CD14-positive monocyte (primary cell): Measurements from ENCODE around the gene INSIG2. TPM values are rescaled to one million over a fixed set of nuclear protein-coding genes. Genes with fewer than 3 reads are reported as not detected.

Experiments used
- DNase-seq, 3 donors: peaks; one replicate each; pipeline ENCODE4 v3.0.0-alpha.2; 2011 to 2022
- H2AFZ ChIP-seq: 2 replicates; pipeline ENCODE4 v1.6.0; 2012; ENCODE audit warnings: mild to moderate bottlenecking, low read depth, low read length, inconsistent platforms; ENCODE audit not compliant: insufficient read depth, poor library complexity, severe bottlenecking
- H3K27ac ChIP-seq, 2 donors: 1 replicate in 1 of 2; 2 replicates in 1 of 2; pipeline ENCODE4 v1.5.1; 2012 to 2013; ENCODE audit warnings: low read length in 2 of 2, control low read depth in 1 of 2, inconsistent platforms in 1 of 2, low read depth in 1 of 2, mild to moderate bottlenecking in 1 of 2
- H3K27me3 ChIP-seq, 2 donors: one replicate each; pipeline versions ENCODE4 v1.6.0 to v1.6.1; 2011 to 2013; ENCODE audit warnings: low read length in 2 of 2; ENCODE audit not compliant: control insufficient read depth in 2 of 2, insufficient read depth in 2 of 2
- H3K36me3 ChIP-seq, 2 donors: replicated peaks in 1 of 2; 1 replicate in 1 of 2; 2 replicates in 1 of 2; pipeline versions ENCODE4 v1.5.1 to v1.6.1; 2012 to 2013; ENCODE audit warnings: low read length in 2 of 2, control low read depth in 1 of 2, inconsistent platforms in 1 of 2, mild to moderate bottlenecking in 1 of 2; ENCODE audit not compliant: insufficient read depth in 2 of 2, control insufficient read depth in 1 of 2
- H3K4me1 ChIP-seq, 2 donors: 1 replicate in 1 of 2; 2 replicates in 1 of 2; pipeline versions ENCODE4 v1.5.1 to v1.6.1; 2012 to 2013; ENCODE audit warnings: low read length in 2 of 2, control low read depth in 1 of 2, inconsistent platforms in 1 of 2, mild to moderate bottlenecking in 1 of 2, moderate library complexity in 1 of 2; ENCODE audit not compliant: insufficient read depth in 2 of 2, control insufficient read depth in 1 of 2
- H3K4me2 ChIP-seq: replicated peaks from 2 replicates; pipeline ENCODE3; 2012; ENCODE audit warnings: low read length, moderate library complexity, mild to moderate bottlenecking; ENCODE audit not compliant: poor library complexity, severe bottlenecking; ENCODE audit errors: extremely low read depth
- H3K4me3 ChIP-seq, 3 experiments: fragments of 200-600 bp in 1 of 3; sonication (generic) in 1 of 3; replicated peaks in 1 of 3; 1 replicate in 2 of 3; 2 replicates in 1 of 3; pipeline ENCODE4 v1.5.1; 2011 to 2013; ENCODE audit warnings: low read length in 3 of 3, mild to moderate bottlenecking in 3 of 3, control low read depth in 2 of 3, low read depth in 2 of 3, inconsistent platforms in 1 of 3, moderate library complexity in 1 of 3
- H3K79me2 ChIP-seq: 2 replicates; pipeline ENCODE4 v1.6.0; 2012; ENCODE audit warnings: mild to moderate bottlenecking, control low read depth, inconsistent platforms, low read length, moderate library complexity; ENCODE audit not compliant: insufficient read depth
- H3K9ac ChIP-seq: 2 replicates; pipeline ENCODE4 v1.6.0; 2017; ENCODE audit warnings: low read length, mild to moderate bottlenecking; ENCODE audit not compliant: insufficient read depth, poor library complexity, severe bottlenecking
- H3K9me3 ChIP-seq, 2 donors: replicated peaks in 1 of 2; 1 replicate in 1 of 2; 2 replicates in 1 of 2; pipeline versions ENCODE4 v1.5.1 to v1.6.1; 2012 to 2013; ENCODE audit warnings: low read length in 2 of 2, control low read depth in 1 of 2; ENCODE audit not compliant: control insufficient read depth in 1 of 2, insufficient read depth in 1 of 2
- H4K20me1 ChIP-seq: 2 replicates; pipeline ENCODE4 v1.6.0; 2012; ENCODE audit warnings: mild to moderate bottlenecking, low read length, control low read depth, moderate library complexity; ENCODE audit not compliant: insufficient read depth
- H3K27ac Mint-ChIP-seq, 7 donors: one replicate each; pipeline ENCODE4 v1.8.0; 2020; ENCODE audit warnings: mild to moderate bottlenecking in 7 of 7, mixed read lengths in 7 of 7, moderate library complexity in 6 of 7, inconsistent platforms in 2 of 7
- H3K27me3 Mint-ChIP-seq, 3 donors: one replicate each; pipeline ENCODE4 v1.8.0; 2021 to 2022; ENCODE audit warnings: low read depth in 3 of 3, mild to moderate bottlenecking in 3 of 3, mixed read lengths in 3 of 3, moderate library complexity in 3 of 3, inconsistent platforms in 1 of 3
- H3K36me3 Mint-ChIP-seq, 2 donors: one replicate each; pipeline ENCODE4 v1.8.0; 2020; ENCODE audit warnings: mixed read lengths in 2 of 2, inconsistent platforms in 1 of 2, mild to moderate bottlenecking in 1 of 2
- H3K4me1 Mint-ChIP-seq: one replicate; pipeline ENCODE4 v1.8.0; 2020; ENCODE audit warnings: mild to moderate bottlenecking, mixed read lengths
- H3K4me3 Mint-ChIP-seq, 2 donors: one replicate each; pipeline ENCODE4 v1.8.0; 2020; ENCODE audit warnings: mild to moderate bottlenecking in 2 of 2, mixed read lengths in 2 of 2, moderate library complexity in 1 of 2
- H3K9me3 Mint-ChIP-seq, 7 donors: one replicate each; pipeline ENCODE4 v1.8.0; 2020 to 2022; ENCODE audit warnings: mixed read lengths in 7 of 7, mild to moderate bottlenecking in 6 of 7, moderate library complexity in 6 of 7, inconsistent platforms in 2 of 7
- CTCF ChIP-seq: fragments of 200-600 bp; IDR thresholded peaks from one replicate; pipeline ENCODE4 v1.8.0; 2022; ENCODE audit warnings: antibody characterized with exemption, mild to moderate bottlenecking
- WGBS: methylation state at CpG from one replicate; pipeline ENCODE4 v1.1.5; 2013; ENCODE audit warnings: missing lambda C conversion rate; ENCODE audit not compliant: insufficient coverage; 5-methylcytosine and 5-hydroxymethylcytosine counted together
- intact Hi-C, 2 donors: fragments of 100-400 bp; cut with micrococcal nuclease; formaldehyde crosslinking; loops; one replicate each; pipeline versions ENCODE4 v1.15.0 to v1.15.1; 2023
- polyA plus RNA-seq, 3 donors: library from polyadenylated mRNA; depleted of rRNA in 1 of 3; unstranded in 2 of 3; stranded (reverse) in 1 of 3; fragments of 300-500 nt in 2 of 3; fragments of >200 nt in 1 of 3; fragmentation: Illumina TruSeq in 2 of 3; gene quantifications; 1 replicate in 2 of 3; 2 replicates in 1 of 3; pipeline ENCODE4 v1.2.3, GENCODE V29; 2012 to 2021

INSIG2 gene
- polyA plus RNA-seq, 3 donors = 13.6 to 17.2 (median 14.8) TPM

- Histone ChIP-seq H4K20me1 (no peaks in the 10 kb centered on the region), H3K4me1 (peaks cover 44 to 46% of the 10 kb centered on the region in 2 donors), H3K9me3 (no peaks in the 10 kb centered on the region), H3K36me3 (no peaks in the 10 kb centered on the region), H2AFZ (no peak overlapping the region), H3K9ac (no peak overlapping the region), H3K27me3 (no peaks in the 10 kb centered on the region), H3K4me3 (no peak overlapping the region), H3K79me2 (no peaks in the 10 kb centered on the region), H3K27ac (no peak overlapping the region), H3K4me2 (no peak overlapping the region)
- peaks cover 45% of the 10 kb centered on the region for H3K4me1 Mint-ChIP-seq
- peaks cover 0 to 3% (median 0%) of the 10 kb centered on the region in 7 donors for H3K9me3 Mint-ChIP-seq
- no peaks in the 10 kb centered on the region for H3K36me3 Mint-ChIP-seq
- TF ChIP-seq CTCF = no peak
- H3K4me3 Mint-ChIP-seq = no peak overlapping the region
- intact Hi-C loops = no loop called here
- no peak for DNase-seq
- H3K27me3 Mint-ChIP-seq = peaks cover 0 to 7% (median 4%) of the 10 kb centered on the region in 3 donors
- no peak overlapping the region for H3K27ac Mint-ChIP-seq
Observed at GRCh38 chr2:118062048-118062447, 26.2 kb upstream of the INSIG2 start.

DNA sequence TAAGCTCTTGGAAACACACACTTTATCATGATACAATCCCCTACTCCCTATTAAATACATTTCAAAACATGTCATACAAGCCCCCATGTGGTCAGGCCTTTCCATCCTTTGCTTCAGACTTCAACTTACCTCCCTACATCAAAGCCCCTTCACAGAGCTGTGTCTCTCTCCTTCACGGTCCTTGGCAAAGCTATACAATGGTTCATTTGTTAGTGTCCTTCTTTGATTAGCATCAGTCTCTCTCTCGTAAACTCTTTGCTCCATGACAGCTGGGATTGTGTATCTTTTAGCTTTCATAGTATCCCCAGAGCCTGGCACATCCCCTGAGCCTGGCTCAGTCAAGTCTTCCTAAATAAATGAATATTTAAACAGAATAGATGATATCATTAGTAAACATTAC, 25.6 kb upstream of the INSIG2 start:
- intact Hi-C loops = no loop called here
- Mint-ChIP-seq H3K27ac (no peak overlapping the region), H3K9me3 (peaks cover 0 to 3% (median 0%) of the 10 kb centered on the region in 7 donors), H3K27me3 (peaks cover 0 to 7% (median 4%) of the 10 kb centered on the region in 3 donors), H3K36me3 (no peaks in the 10 kb centered on the region), H3K4me1 (peaks cover 38% of the 10 kb centered on the region), H3K4me3 (no peak overlapping the region)
- no peak for DNase-seq
- Histone ChIP-seq H3K79me2 (no peaks in the 10 kb centered on the region), H3K4me2 (no peak overlapping the region), H2AFZ (no peak overlapping the region), H3K4me3 (no peak overlapping the region), H3K36me3 (no peaks in the 10 kb centered on the region), H3K9me3 (no peaks in the 10 kb centered on the region), H3K27ac (no peak overlapping the region), H3K9ac (no peak overlapping the region), H3K4me1 (peaks cover 37 to 40% of the 10 kb centered on the region in 2 donors), H4K20me1 (no peaks in the 10 kb centered on the region), H3K27me3 (no peaks in the 10 kb centered on the region)
- TF ChIP-seq CTCF = no peak
- WGBS = 100% methylated on average over 1 of the region's 2 CpGs
